ENCODE results near the gene SPATA33. TPM values are rescaled to one million over a fixed set of nuclear protein-coding genes. Genes with fewer than 3 reads are reported as not detected.

The SPATA33 gene
- total RNA-seq (2014; rRNA removed; shearing (Covaris generic)) = 4.0 and 4.8 TPM in 2 replicates
- 15.4 and 16.1 TPM in 2 replicates for polyA plus RNA-seq (2014; cell fraction: nucleus; rRNA removed)

DNA sequence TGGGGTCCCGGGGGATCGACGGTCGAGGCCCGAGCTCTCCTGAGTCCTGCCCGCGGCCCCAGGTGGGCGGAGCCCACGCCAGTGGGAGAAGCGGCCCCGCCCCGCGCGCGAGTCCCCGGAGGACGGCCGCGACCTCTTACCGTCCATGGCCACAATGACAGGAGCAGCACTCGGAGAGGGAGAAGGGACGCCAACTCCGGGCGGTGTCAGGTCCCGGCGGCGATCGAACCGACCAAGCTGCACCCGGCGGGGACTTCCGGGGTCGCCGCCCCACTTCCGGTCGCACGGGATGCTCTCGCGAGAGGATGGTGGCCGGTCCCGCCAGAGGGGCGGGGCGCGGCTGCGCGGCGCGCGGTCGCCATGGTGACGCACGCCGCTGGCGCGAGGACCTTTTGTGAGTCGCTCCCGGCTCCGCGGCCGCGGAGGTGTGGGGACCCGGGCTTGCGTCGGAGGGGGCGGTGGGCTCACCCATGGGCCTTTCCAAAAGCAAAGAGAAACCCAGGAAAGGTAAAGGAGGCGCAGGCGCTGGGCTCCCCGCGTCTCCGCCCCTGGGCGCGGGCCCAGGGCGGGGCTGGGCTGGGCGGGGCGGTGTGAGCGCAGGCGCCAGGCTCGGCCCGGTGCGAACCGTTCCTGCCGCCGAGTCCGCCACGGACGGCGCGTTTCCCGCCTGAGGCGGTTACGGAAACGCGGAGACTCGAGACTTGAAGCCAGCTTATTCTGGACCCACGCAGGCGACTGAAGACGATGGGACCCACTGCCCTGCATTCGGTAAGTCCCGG, at the start of gene SPATA33, which contains the start of gene CHMP1A:
Gene SPATA33, plus strand, starts transcription at position 395 of the 779 bp plus-strand sequence. Its CDS starts 76 bp downstream, at position 471.
Gene CHMP1A, minus strand, starts transcription at position 267 of the 779 bp plus-strand sequence. Its CDS starts 120 bp downstream, at position 147.
- peak; percentile 83 for DNase-seq (ENCODE audit: extremely low read depth, low read depth)

DNA sequence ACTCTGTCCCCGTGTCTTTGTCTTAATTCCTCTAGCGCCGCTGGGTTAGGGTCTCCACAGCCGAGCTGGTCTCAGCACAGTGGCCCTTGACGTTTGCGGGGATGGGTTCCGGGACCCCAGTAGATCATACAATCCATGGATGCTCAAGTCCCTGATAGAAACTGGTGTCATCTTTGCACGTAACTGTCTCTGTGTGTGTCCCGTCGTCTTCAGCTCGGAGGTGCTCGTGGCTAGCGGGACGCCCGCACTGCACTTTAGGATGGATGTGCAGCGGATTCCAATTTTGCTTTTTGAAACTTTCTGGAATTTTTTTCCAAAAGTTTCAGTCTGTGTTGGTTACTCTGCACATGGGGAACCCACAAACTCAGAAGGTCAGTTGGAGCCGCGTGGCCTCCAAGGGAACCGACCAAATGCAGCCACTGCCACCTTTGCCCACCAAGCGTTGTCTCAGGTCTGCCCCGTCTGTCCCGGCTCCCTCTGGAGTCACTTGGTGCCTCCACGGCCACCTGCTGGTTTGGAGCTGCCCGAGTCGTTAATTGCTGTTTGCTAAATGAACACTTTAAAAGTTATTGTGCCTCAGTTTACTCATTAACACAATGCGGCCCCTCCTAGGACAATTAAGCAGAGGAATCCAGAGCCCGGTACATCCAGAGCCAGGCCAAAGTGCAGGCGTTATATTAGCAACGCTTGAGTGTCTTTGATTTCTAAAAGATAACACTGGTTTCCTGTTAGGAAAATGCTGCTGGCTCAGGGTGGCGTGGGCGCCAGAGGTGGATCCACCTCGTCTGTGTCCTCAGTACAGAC, 49.5 kb upstream of the SPATA33 start:
- DNase-seq (ENCODE audit: extremely low read depth, low read depth) = no peak

DNA sequence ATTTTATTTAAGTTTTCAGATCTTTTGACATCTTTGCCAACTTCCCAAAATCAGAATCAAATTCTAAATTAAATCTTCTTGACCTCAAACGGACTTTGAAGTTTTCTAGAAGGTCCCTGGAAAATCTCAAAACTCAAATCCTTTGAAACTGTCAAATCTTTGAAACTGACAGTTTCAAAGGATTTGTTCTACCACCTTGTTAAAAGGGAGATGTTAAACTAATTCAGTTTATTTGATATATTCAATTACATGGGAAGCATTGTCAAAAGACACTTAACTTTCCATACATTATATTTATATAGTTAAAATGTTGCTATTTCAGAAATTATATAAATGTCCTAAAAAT, 47.6 kb upstream of the SPATA33 start:
- DNase-seq (ENCODE audit: extremely low read depth, low read depth) = no peak

DNA sequence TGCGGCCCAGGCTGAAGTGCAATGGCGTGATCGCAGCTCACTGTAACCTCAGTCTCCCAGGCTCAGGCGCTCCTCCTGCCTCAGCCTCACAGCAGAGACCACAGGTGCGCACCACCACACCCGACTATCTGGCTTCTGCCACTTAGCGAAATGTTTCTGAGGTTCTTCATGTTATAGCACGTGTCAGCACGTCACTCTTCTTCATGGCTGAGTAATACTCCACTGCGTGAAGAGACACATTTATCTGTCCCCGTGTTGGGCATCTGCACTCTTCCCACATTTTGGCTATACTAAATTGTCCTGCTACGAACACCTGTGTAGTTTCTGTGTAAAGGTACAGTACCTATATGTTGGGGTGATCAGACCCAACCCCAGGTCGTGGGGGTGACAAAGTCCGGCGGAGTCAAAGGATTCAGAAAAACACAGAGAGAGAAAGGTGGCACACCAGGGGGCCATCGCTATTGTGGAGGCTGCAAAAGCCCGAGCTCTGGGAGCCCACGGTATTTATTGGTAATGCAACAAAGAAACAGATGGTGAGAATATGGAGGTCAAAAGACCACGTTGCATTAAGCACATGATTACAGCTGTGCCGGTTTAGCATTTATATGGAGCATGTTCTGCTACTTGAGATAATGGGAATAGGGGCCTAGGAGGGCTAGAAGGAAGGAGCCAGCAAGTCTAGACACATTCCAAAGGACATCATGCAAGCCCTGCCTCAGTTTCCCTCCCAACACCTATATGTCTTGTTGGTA, 45.0 kb upstream of the SPATA33 start:
- no peak for DNase-seq (ENCODE audit: extremely low read depth, low read depth)

DNA sequence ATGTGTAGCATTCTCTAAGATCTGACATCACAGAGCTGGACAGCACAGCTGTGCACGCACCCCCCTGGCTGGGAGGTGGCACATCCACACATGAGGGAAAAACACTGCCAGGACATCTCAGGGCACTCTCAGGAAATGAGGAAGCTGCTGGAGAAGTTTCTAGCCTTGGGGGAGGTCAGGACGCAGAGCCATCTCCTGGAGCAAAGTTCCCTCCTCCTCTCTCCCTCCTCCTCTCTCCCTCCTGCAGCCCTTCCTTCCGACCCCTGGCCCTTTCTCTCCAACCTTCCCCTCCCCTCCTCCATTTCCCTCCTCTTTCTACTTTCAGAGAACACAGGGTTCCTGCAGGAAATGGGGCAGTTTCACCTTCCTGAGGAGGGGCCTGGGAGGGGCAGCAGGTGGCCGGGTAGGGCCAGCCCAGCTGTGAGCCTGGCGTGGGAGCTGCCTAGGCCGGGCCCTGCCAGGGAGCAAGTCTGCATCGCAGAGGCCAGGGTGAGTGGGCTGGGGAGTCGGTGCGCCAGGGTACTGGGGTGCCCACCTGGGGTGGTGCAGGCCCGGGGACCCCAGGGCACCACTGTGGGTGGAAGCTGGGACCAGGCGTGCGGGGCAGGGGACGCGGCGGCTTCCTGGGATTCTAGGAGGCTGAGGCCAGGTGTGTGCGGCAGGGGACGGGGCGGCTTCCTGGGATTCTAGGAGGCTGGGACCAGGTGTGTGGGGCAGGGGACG, 44.2 kb upstream of the SPATA33 start, which contains the start of gene DPEP1:
Gene DPEP1, plus strand, starts transcription at position 412 of the 723 bp plus-strand sequence. CDS start 16,769 bp downstream, outside the sequence.
- no peak for DNase-seq (ENCODE audit: extremely low read depth, low read depth)

DNA sequence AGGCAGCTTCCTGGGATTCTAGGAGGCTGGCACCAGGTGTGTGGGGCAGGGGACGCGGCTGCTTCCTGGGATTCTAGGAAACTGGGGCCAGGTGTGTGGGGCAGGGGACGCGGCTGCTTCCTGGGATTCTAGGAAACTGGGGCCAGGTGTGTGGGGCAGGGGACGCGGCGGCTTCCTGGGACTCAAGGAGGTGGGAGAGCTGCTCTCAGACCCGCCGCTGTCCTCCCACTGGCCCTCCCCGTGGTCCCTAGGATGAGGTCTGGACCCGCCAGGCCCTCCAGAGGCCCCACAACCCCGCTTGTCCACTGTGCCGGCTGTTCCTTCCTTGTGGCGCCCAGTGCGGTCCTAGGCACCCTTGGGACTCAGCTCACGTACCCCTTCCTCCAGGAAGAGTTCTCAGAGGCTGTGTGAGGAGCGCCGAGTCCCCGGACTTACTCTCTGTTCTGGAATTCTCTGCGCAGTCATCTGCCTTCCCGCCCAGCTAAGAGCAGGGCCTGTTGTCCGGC, 43.6 kb upstream of the SPATA33 start:
- no peak for DNase-seq (ENCODE audit: extremely low read depth, low read depth)

DNA sequence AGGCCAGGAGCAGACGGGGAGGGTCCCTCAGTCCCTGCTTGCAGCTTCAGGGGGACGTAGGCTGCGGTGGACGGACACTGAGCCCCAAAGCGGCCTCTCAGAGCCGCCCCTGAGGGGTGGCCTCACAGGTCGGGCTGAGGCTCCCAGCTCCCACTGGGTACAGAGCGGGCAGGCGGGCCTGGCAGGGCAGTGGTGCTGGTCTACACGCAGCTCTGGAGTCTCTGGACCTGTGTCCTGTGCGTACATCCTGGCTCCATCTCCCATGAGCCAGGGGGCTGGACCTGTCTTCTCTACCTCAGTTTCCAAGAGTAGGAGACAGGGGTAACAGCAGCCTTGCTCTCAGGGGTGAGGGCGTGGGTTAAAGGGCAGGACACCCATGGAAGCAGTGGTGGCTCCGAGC, 42.5 kb upstream of the SPATA33 start:
- DNase-seq (ENCODE audit: extremely low read depth, low read depth) = no peak

DNA sequence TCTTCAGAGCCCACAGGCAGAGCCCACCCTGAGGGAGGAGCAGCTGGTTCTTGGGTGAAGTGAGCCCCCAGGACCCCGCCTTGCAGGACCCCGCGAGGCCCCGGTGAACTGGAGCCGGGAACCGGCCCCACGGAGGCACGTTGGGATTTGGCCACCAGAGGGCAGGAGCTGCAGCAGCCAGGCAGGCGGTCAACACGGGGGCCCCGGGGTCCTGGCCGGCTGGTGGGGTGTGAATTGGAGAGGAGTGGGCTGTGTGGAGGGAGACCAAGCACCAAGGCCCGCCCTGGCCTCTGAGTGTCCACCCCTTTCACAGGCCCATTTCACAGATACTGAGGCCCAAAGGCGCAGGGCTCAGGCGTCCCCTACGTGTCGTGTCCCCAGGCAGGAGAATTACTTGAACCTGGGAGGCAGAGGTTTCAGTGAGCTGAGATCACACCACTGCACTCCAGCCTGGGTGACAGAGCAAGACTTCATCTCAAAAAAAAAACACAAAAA, 42.0 kb upstream of the SPATA33 start:
- DNase-seq (ENCODE audit: extremely low read depth, low read depth) = peak; percentile 34

DNA sequence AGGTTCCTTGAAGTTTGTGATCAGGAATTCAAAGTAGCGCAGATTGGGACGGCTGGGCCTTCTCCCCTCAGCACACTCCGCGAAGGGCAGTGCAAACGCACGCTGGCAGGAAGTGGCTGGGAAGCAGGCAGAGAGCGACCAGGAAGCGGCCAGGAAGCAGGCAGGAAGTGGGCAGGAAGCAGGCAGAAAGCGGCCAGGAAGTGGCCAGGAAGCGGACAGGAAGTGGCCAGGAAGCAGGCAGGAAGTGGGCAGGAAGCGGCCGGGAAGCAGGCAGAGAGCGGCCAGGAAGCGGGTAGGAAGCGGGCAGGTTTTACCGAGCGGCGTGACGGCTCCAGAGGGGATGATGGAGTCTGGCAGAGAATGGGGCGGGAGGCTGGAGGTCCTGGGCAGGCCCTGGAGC, 41.0 kb upstream of the SPATA33 start:
- DNase-seq (ENCODE audit: extremely low read depth, low read depth) = no peak

DNA sequence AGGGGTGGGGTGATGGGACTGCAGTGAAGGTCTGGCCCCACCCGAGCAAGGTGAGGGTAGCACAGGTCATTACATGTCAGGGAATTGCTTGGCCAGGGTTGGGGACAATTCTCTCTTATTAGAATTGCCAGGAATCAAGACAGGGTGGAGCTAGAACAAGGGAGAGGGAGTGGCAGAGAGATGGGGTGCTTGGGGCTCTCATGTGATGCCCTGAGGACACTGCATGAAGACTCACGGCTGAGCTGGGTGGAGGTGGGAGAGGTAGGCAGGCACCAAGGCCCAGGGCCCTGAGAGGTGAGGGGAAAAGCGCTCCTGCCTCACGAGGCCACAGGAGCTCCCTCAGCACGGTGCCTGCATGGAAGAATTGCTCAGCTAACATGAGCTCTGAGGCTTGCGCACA, 40.6 kb upstream of the SPATA33 start:
- no peak for DNase-seq (ENCODE audit: extremely low read depth, low read depth)

DNA sequence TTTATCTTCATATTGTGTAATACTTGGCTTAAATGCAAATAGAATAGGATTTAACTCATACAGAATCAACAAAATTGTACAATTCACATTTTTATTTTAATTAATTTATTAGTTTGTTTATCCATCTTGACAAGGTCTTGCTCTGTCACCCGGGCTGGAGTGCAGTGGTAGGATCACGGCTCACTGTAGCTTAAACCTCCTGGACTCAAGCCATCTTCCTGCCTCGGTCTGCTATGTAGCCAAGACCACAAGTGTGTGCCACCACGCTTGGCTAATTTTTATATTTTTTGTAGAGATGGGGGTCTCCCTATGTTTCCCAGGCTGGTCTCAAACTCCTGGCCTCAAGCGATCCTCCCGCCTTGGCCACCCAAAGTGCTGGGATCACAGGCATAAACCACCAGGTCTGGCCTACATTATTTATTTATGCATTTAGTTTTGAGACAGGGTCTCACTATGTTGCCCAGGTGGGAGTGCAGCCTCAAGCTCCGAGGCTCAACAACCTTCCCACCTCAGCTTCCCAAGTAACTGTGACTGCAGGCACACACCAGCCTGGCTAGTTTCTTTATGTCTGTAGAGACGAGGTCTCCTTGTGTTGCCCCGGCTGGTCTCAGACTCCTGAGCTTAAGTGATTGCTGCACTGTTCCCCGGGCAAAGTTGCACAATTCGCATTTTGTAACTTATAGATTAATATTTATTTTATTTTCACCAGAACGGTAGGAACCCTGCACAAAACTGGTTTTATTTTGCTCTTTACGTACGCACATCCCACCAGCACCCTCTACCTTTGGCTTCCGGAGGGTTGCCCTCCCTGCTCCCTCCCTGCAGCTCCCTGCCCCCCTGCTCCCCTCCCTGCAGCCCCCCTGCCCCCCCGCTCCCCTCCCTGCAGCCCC, 39.3 kb upstream of the SPATA33 start:
- no peak for DNase-seq (ENCODE audit: extremely low read depth, low read depth)

DNA sequence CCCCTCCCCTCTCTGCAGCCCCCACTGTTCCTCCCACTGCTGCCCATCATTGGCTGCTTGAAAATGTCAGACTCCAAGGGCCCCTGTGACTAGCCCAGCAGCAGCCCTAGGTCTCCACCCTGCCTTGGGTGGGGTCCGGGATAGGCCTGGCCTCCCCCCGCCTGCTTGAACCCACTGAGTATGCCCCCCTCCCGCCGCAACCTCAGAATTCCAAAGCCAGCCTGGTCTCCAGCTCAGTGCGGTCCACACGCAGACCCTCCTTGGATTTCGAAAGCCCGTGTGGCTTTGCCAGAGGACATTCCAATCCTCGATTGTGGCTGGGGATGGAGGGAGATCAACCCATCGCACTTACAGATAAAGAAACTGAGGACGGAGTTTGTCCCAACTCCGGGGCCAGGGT, 37.8 kb upstream of the SPATA33 start:
- no peak for DNase-seq (ENCODE audit: extremely low read depth, low read depth)

DNA sequence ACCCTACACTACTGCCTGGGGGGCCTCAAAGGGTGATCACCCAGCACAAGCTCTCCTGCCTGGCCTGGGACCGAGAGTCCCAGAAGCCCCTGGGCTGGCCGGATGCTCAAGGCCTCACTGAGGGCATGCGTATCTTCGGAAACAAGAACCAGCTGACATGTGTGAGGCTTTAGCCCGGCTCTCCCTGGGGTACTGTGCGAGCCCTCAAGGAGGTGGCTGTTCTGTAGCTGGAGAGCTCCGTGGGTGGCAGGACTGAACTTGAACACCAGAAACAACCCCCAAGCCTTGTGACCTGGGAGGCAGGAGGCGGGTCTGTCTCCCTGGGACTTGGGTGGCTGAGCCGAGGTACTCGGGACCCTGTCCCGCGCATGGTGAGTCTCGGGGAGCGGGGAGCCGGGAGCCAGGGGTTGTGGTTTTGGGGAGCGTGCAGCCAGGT, 37.2 kb upstream of the SPATA33 start:
- DNase-seq (ENCODE audit: extremely low read depth, low read depth) = no peak

DNA sequence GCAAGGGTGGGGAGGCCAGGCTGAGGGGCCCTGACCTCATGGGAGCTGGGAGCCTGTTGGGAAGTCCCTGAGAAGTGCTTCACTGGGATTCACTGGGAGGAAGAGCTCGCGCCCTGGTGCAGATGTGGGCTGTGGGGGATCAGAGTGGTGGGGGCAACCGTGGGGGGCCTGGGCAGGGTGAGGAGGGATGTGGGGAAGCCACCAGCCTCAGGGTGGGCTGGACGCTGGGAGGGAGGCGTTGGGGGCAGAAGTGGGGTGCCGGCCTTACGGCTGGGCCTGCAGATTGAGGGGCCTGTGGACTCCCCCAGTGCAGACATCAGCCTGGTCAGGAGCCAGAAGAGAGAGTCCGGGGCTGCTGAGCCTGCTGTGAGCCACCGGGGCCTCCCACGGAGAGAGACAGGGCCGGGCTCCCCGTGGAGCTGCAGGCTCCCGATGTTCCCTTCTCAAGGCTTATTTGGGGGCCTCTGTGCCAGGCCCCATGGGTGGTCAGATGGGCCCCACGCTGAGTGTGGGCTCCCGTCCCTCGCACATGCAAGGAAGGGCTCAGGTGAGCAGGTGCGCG, 36.4 kb upstream of the SPATA33 start:
- DNase-seq (ENCODE audit: extremely low read depth, low read depth) = no peak

DNA sequence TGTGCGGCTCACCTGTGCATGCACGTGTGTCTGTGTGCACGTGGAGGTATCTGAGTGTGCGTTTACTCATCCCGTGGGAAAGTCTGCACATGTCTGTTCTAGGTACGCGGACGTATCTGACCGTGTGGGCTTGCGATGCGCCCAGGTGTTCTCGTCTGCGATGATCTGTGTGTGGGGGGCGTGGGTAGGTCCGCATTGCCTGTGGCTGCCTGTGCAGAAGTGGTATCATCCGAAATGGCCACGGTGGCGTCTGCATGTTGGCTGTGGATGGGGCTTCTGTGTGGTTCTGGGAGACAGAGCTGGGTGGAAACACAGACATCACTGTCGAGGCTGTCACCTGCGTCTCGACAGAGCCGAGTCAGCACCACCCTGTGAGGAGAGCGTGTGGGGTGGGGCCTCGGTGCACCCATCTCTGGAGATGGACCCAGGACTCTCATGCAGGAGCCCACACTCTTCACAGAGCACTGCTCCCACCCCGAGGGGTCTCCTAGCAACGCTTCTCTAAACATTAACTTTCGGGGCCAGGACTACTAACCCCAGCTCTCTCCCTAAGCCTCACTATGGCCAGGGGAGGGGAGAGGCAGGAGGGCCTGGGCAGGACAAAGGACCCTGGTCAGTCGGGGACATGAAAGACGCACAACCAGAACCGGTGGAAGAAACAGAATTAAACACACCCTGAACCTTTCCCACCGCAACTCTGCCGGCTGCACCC, 35.8 kb upstream of the SPATA33 start:
- DNase-seq (ENCODE audit: extremely low read depth, low read depth) = no peak

DNA sequence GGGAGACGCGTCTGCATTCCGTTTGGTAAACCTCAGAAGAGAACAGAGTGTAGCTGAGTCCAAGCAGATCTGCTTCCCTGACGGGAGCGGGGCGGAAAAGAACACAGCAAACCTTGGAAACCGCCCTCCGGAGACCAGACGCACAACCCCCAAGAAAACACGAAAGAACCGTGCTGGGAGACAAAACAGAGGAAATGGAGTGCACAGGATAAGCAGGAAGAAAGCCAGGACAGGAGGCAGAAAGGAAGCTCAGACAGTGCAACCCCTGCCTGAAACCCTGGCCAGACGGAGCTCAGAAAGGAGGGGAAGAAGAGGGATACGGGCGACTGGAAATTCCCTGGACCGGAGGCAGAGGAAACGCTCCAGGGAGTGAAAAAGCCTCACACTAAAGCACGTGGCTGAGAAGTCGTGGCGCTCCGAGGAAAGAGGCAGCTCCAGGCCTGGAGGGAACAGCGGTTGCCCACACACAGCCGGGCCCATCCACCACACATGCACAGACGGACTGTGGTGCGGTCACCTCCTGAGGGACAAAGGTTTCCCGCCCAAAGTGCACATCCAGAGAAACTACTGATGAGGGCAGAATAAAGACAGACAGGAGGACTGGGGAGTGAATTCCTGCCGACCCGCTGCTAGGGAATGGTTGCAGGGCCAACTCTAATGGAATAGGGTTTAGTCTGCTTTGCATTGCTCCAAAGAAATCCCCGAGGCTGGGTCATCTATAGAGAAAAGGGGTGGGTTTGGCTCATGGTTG, 34.0 kb upstream of the SPATA33 start:
- no peak for DNase-seq (ENCODE audit: extremely low read depth, low read depth)

Data from NCI-H460 (cell line).